ELR (cell line): Measurements from ENCODE around the gene MBTPS1.
A peak's percentile ranks its signal among the peaks of the same experiment; 100 is the strongest.

Source experiments
- DNase-seq: peaks from one replicate; pipeline ENCODE4 v3.0.0-alpha.2; 2015; ENCODE audit warnings: low read depth

The MBTPS1 gene

DNA sequence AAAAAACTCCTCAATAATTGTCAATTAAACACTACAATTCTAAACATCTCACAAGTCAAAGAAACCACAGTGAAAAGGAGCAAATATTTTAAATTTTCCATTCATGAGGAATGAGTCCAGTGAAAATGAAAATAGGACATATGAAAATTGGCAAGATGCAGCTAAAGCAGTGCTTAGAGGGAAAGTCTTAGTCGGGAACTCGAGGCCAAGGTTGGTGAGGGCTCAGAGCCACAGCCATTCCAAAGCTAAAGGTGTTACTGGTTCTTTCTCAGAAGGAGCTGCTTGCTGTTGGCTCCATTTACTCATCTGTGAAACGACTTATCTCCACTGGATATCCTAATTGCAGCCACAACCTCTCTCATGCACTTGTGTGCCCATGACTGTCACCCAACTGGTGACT lies 80.6 kb downstream of the MBTPS1 start:
- no peak for DNase-seq

DNA sequence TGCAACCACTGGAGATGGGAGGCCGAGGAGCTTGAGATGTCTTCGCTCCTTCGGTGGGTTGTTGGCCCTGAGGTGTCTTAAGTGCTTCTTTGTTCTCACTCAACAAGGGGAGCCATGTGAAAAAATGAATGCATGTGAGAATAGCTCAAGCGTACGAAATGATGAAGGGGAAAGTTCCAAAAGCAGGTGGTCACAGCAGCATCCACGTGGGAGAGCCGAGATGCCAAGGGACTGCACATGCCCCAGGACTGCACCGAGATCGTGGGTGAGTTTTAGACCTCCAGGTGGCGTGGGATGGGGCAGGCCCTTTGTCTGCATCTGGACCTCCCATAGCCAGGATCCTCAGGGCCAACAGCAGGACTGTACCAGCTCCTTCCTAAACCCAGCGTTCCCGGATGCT lies 82.2 kb downstream of the MBTPS1 start:
- no peak for DNase-seq

DNA sequence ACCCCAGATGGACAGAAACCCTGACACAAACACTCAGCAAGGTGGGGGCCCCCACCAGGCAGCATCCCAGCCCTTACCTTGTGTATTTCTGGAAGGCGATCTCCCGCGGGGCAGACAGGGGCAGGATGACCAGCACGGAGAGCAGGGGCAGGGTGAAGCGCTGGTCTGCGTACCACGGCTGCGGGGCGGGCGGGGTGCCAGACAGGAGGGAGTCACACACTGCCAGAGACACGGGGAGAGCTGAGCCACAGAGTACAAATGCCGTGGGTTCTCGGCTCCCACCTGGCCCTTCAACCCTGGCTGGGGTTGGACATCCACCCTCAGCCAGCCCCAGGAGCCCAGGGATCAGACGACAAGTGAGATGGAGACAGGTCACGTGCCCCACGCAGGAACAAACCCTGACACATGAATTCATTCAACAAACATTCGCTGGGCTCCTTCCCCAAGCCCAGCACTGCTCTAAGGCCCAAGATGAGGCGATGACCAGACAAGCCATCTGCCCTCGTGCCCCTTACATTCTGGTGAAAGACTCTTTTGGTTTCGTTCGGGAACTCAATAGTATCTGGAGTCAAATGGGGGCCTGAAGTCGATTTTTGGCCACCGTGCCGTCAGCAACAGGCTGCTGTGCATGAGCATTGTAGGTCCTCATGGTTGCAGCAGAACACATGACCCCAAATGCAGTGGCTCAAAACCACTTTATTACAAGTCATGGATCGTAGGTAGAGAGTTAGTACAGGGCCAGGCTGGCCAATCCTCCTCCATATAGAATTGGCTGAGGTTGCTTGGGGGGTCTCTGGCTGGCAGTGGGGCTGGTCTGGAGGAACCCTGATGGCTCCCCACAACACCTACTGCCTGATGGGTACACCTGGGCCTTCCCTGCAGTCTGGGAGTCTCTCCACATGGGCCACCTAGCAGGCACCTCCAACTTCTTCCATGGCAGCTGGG lies 83.2 kb downstream of the MBTPS1 start:
- no peak for DNase-seq

DNA sequence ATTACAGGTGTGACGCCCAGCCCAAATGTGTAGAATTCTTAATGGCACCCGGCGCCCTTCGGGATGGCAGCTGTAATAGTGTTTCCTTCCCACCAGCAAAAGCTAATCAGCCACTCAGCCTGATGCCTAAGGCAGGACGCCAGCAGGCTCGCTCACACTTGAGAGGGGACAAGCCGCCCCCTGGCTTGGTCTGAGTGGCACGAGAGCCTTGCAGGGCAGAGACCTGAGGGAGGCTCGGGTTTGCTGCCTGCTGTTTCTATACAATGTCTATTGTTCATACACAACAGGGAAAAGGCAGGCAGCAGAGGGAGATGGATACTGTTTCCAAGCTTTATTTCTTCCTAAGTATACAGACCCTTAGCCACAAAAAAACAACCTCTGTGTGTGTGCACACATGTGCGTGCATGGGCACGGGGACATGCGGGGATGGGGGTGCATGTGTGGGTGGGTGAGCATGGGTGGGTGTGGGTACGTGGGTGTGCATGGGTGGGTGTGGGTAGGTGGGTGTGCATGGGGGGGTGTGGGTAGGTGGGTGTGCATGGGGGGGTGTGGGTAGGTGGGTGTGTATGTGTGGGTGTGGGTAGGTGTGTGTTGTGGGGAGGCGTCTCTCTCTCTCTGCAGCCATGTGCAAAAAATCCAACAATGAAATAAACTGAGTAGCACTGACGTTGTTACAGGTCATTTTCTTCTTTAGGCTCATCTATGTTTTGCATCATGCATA lies 84.1 kb downstream of the MBTPS1 start:
- DNase-seq, result no peak

DNA sequence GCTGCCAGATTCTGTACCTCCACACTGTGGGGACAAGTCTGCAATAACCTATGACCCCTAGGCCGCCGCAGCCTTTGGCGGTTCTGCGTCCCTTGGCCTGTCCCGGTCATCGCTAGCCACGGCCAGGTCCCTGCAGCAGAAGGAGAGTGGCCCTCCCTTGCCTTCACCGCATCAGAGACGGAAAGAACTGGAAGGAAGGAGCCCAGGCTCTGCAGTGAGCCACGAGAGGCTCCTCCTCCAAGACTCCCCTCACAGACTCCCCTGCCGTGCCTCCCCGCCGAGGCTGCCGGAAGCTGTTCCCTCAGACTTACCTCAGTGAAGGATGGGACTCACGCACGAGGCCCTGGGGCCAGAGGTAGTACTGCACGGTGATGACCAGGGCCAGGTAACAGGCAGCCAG lies 85.2 kb downstream of the MBTPS1 start:
- no peak for DNase-seq

DNA sequence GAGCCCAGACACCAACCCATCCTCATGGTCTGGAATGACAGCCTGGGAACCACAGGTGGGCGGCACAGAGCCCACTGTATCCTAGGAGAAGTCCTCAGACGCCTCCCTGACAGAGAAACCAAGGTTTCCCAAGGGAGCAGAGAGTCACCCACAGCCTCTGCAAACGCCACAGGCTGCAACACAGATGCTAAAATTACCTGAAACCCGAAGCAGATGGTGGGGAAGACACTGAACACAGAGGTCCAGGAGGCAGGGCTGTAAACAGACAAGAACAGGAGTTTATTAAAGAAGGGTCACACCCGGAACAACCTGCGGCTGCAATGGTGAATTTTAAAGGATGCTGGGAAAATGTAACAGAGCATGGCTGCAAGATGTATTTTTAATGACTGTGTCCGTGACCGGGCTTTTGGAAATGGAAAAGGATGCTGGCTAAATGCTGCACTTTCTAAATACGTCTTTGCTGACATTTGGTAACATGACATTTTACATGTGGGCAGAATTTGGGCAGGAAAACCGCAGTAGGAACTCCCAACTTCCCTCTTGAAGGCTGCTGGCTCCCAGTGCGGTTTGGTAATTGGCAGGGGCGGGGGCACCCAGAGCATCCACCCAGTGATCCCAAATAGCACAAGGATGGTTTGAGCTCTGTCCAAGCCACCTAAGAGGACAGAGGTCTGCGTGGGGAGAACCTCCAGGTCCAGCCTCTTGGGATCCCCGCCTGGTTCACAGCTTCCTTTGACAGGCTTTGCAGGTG lies 87.3 kb downstream of the MBTPS1 start:
- DNase-seq, result no peak

DNA sequence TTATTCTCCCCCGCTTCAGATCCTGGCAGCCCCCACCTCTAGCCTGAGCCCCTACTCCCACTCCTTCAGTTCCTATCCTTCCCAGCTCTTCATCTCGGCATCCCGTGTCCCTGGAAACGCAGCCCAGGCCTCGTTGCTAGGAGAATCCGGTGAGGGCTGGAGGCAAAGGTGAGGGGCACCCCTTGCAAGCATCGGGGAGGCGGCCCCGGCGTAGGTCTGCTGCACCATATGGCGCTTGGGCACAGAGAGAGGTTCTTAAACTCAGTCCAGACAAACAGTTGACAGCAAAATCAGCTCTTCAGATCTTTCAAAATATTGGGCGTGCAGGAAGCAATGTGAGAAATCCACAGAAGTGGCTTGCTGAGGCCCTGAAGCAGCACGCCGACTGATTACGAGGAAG lies 89.1 kb downstream of the MBTPS1 start:
- DNase-seq, result no peak

DNA sequence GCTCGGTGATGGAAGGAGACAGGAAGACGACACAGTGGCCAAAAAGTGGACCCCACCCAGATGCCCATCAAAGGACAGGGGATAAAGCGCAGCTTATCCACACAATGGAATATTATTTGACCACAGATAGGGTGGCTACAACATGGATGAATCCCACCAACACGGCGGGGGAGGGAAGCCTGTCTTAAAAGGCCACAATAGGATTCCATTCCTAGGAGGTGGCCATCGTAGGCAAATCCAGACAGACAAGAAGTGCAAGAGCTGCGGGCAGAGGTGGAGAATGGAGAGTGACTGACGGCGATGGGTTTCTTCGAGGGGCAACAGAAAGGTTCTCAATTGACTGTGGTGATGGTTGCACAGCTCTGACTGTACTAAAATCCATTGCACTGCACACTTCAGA lies 90.1 kb downstream of the MBTPS1 start:
- no peak for DNase-seq

DNA sequence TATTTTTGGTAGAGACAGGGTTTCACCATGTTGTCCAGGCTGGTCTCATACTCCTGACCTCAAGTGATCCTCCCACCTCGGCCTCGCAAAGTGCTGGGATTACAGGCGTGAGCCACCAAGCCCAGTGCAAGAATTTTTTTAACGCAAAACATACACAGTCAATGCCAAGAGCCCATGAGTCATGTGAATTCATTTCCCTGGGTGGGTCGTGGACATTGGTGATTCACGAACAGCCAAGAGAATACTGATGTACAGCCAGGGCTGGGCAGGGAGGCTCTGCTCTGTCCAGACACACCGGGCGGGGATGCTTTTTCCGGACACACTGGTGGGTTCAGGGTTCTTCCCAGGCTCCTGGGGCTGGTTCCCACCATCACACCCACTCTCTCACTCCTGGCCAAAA lies 91.9 kb downstream of the MBTPS1 start:
- no peak for DNase-seq

DNA sequence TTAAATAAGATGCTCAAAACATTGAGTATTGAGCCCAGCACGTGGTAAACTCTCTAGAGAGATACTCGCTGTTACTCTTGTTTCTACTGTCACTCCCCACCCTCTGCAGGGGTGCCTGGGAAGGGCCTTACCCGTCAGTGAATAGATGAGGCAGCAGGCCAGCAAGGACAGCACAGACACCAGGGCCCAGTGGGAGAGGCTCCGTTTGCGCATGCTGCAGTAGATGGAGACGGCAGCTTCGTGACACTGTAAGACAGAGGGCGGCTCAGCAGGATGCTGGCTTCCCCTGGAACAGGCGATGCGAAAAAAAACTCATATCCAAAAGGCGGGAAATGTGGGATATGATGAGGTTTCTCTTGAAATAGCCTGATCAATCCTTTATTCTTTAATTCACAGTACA lies 94.1 kb downstream of the MBTPS1 start:
- DNase-seq, result no peak

DNA sequence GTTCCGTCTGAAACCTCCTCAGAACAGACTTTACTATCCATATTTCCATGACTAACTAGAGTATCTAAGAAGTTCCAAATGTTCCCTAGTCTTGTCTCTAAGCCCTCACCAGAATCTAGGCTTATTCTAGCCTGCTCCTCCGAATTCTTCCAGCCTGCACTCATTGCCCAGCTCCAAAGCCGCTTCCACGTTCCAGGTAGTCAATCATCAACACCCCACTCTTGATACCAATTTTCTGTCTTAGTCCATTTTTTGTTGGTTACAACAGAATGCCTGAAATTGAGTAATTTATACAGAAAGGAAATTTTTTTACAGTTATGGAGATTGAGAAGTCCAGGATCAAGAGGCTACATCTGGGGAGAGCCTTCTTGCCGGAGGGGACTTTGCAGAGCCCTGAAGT lies 95.3 kb downstream of the MBTPS1 start:
- no peak for DNase-seq

DNA sequence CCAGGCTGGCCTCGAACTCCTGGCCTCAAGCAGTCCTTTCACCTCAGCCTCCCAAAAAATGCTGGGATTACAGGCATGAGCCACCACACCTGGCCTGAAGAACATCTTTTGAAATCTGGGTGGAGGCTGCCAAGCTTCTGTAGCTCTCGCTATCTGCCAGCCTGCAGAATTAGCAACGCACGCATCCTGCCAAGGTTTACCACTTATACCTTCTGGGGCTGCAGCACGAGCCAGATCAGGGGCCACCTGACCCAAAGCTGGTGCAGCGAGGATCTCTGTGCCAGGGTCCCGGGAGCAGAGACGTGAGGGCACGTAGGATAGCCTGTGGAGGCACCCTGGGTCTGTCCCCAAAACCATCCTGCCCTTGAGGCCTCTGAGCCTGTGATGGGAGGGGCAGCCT lies 96.4 kb downstream of the MBTPS1 start:
- no peak for DNase-seq

DNA sequence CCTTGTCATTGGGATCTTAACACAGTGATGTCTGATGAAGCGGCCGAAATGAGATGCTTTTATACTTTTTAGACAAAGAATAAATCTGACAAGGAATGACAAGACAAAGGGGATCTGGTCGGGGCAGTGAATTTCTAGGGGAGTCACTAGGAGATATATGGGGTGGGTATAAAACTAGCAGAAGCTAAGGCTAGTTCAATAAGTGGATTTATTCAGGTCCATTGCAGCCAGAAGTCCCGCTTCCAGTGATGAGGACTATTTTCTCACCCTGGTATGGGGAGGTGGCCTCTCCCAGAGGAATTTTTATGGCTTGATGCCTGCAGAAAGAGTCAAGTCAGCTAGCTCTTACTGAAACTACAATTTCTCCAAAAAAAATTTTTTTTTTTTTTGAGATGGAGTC lies 98.0 kb downstream of the MBTPS1 start:
- DNase-seq, result no peak

DNA sequence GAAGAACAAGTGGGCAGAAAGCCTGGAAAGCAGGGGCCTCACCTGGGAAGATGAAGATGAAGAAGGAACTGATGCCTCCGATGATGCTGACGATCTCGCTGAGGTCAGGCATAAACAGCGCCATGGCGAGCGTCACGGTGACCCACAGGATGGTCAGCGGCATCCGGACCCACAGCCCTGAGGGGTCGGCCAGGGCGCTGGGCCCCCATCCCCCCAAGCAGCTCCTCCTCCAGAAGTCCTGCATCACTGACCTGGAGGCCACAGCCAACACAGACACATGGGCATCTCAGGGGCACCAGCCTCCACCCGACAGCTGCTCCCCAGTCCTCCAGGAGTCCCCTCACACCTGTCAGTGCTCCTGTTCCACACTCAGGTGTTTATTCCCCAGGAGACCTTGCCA lies 100.3 kb downstream of the MBTPS1 start:
- DNase-seq, result no peak

DNA sequence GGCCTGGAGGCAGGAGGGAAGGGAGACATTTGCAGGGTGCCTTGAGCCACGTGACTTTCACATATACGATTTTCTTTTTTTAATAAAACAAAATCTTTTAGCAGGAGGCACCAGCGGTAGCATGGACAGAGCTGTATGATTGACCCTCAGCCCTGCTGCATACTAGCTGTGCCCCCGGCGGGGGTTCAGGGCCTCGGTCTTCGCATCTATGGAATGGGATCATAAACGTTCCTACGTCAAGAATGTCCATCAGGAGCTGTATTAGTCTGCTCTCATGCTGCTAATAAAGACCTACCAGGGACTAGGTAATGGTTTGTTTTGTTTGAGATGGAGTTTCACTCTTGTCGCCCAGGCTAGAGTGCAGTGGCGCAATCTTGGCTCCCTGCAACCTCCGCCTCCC lies 101.3 kb downstream of the MBTPS1 start:
- DNase-seq, result no peak

DNA sequence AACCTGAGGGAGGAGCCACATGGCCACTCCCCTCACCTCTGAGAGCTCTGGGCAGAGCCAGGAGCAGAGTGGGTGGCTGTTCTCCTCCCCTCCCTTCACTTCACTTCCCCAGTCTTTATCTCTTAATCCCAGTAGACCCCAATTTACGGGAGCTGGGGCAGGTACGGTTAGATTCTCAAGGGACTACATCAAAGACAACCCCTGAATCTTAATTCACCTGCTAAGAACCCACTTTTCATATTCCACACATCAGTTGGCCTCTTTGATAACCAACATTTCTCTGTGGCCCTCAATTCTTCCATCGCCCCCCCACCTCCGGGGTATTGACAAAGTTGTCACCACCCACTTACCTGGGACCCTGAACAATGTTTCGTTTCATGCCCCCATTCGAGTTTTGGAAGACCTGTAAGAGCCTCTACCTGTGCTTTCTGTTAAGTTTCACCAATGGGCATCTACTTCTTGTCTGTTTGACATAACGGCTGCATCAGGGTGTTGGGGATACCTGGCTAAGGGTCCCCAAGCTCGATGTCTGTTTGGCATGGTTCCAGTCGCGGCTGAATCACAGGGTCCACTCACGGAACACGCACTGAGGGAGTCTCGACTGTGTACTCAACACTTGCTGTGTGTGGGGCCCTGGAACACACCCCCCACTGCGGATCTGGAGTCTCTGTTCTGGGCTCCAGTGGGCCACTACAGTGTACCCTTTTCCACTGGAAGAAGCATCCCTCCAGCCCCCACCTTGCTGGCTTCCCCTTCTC lies 102.0 kb downstream of the MBTPS1 start:
- no peak for DNase-seq

DNA sequence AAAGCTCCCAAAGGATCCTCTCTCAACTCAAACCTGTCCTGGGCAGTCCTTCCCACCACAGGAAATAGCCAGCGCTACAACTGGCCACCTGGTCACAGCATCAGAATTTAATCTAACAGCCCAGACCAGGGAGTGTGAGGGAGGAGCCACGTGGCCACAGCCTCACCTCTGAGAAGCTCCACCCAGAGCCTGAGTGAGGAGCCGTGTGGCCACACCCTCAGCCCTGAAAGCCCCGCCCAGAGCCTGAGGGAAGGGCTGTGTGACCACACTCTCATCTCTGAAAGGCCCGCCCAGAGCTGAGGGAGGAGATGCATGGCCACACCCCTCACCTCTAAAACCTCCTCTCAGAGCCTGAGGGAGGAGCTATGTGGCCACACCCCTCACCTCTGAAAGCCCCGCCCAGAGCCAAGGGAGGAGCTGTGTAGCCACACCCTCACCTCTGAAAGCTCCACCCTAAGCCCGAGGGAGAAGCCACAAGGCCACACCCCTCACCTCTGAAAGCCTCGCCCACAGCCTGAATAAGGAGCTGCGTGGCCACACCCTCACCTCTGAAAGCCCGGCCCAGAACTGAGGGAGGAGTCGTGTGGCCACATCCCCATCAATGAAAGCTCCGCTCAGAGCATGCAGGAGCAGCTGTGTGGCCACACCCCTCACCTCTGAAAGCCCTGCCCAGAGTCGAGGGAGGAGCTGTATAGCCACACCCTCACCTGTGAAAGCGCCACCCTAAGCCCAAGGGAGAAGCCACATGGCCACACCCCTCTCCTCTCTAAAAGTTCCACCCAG lies 102.8 kb downstream of the MBTPS1 start:
- DNase-seq, result peak; percentile 89

DNA sequence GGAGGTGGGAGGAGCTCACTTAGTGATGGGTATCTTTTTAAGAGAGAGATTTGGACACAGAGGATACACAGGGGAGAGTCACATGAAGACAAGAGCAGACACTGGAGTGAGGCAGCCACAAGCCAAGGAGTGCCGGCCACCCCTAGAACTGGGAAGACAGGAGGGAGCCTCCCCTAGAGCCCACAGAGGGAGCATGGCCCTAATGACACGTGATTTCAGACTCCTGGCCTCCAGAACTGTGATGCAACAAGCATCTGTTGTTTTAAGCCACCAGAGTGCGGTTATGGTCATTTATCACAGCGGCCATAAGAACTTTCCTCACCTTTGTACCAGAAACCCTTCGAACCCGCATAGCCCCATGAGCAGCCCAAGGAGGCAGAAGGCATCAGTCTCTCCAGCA lies 107.5 kb downstream of the MBTPS1 start:
- no peak for DNase-seq

DNA sequence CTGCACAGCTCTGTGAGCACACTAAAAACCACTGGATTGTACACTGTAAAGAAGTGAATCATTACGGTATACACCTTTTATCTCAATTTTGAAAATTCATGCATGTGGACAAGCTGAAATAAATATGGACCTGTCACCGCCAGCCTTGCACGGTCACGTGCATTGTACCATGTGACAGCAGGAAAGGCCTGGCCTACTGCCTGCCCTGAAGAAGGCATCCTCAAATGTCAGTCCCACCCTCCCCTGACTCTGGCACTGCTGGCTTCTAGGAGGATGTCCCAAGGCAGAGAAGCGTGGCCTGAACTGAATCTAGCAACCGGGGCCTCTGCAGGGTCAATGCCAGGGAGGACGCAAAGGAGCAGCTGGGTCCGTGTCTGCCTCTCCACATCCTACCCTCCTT lies 108.8 kb downstream of the MBTPS1 start:
- no peak for DNase-seq

DNA sequence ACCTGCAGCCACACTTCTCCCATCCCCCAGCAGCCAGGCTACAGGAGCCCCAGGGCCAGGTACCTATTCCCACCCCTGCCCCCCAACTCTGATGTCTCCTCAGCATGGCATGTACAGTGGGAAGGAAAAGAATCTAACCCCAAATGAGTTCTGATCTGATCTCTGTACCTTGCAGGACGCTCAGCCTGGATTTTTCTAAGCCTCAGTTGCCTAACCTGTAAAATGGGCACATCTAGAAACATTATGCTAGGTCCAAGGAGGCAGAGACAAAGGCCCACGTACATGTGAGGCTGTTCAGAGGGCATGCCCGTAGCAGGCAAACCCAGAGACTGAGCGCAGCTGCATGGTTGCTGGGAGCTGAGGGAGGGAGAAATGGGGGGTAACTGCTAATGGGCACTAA lies 109.2 kb downstream of the MBTPS1 start:
- no peak for DNase-seq

DNA sequence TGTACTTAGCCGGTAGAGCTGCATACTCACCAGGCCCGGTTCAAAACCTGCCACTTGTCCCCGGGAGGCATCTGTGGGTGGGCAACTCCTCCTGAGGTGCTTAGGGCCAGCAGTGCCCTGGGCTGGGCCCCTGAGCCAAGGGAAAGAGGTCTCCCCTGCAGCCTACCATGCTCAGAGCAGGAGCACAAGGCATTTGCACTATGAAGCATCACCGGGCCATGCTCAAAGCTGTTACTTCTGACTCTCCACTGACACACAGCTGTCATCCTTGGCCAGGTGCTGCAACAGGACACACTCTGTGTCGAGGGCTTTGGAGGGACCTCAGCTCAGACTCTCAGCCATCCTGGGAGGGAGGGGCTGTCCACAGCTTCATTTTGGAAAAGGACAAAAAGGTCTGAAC lies 111.4 kb downstream of the MBTPS1 start:
- no peak for DNase-seq
